ENCODE data around the gene RNF19B.

Gene RNF19B

DNA sequence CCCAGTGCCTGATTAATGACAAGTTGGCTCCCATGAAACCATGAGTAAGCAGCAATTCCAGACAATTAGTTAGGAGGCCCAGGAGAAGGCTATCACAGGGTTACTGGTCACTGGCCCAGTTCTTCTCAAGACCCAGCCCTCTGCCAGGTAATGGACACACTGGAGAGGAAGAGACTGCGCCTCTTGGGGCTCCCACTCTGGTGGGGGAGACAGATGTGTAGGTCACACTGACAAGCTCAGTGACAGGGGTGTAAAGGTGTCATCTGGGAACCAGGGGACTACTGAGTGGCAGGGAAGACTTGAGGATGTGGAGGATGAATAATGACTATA, 73.4 kb downstream of the RNF19B start:
- in situ Hi-C loops (cut with MboI; ENCODE audit: low sequenced_read_pairs) = no loop called here

GRCh38 chr1:32890516-32891240, 73.9 kb downstream of the RNF19B start:
- in situ Hi-C loops (cut with MboI; ENCODE audit: low sequenced_read_pairs) = no loop called here

DNA sequence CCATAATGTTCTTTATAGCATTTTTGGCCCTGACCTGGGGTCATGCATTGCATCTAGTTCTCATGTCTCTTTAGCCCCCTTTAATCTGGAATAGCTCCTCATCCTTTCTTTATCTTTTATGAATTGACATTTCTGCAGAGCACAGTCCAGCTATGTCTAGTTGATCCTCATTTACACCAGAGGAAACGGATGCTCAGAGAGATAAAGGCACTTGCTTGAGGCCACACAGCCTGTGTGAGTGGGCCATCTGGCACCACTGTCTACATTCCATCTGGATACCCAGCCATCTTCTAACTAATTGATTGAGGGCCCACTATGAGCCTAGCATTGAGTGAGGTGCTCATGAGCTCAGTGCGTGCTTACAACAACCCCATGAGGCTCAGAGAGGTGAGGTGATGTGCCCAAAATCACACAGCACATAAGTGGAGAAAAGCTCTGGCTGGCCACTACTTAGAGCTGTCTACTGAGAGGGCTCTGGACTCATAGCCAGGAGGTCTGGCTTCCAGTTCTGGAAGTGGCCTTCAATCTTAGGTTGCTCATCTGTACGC, 74.8 kb downstream of the RNF19B start:
- in situ Hi-C loops (cut with MboI; ENCODE audit: low sequenced_read_pairs) = no loop called here

DNA sequence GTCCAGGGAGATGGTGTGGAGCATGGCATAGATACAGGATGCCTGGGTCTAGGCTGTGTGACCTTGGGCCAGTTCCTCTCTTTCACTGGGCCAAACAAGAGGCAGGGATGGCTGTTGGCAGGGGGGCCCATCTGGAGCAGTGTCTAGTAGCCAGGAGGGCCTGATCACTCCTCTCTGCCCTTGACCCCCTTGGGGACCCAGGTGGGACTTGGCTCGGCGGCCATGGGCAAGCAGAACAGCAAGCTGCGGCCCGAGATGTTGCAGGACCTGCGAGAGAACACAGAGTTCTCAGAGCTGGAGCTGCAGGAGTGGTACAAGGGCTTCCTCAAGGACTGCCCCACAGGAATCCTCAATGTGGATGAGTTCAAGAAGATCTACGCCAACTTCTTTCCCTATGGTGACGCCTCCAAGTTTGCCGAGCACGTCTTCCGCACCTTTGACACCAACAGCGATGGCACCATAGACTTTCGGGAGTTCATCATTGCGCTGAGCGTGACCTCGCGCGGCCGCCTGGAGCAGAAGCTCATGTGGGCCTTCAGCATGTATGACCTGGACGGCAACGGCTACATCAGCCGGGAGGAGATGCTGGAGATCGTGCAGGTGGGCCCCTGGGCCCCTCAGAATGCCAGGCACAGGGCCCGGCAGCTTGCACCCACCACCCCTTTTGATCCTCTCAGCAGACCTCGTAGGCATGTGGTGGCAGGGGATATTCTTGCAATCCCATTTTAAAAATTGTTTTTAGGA, 75.8 kb downstream of the RNF19B start:
- in situ Hi-C loops (cut with MboI; ENCODE audit: low sequenced_read_pairs) = no loop called here

DNA sequence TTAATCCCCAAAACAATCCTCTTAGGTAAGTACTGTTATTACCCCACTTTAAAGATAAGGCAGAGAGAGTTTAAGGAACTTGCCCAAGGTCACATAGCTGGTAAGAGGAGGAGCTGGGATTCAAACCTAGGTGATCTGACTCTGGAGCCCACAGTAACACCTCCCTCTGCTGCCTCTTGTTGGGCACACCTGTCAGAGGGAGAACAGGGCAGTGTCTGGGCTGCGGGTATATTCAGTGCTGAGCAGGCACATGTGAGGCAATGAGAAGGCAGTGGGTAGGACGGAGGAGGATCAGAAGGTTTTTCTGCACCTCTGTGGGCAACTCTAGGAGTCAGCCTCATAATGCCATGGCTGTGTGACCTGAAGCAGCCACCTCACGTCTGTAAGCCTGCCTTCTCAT, 76.5 kb downstream of the RNF19B start:
- in situ Hi-C loops (cut with MboI; ENCODE audit: low sequenced_read_pairs) = no loop called here

DNA sequence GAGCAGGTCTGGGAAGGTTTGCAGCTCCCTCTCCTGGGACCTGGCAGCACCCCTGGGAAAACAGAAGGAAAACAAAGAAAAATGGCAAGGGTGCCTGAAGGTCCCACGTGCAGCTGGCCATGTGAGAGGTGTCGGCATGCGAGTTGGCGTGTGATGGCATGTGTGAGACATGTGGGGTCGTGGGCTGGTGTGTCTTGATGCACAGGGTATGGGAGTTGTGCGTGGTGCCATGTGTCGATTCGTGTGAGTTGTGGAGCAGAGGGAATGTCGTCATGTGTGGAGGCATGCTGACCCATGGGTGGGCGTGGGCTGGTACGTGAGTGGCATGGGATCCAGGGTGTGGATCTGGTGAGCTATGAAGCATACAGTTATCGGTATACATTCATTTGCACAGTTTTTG, 77.0 kb downstream of the RNF19B start:
- in situ Hi-C loops (cut with MboI; ENCODE audit: low sequenced_read_pairs) = no loop called here

- in situ Hi-C loops (cut with MboI; ENCODE audit: low sequenced_read_pairs) = no loop called here
These were observed 77.7 kb downstream of the RNF19B start for GRCh38 chr1:32886828-32887414.

Data from HL-60/S4 treated with phorbol 12-myristate 13-acetate at 8.2 ng/mL for 4 days and 3 days (cell line).